AG08395 (cell line): ENCODE measurements around the gene FAXDC2.

ENCODE experiments used
- DNase-seq: peaks from one replicate; pipeline ENCODE4 v3.0.0; 2012; ENCODE audit warnings: mixed read lengths, low spot score

FAXDC2 gene

GRCh38 chr5:154850255-154851062 is at the start of gene FAXDC2:
Gene FAXDC2 (minus strand): TSS chr5:154850603. CDS start chr5:154838178, 12,425 bp downstream.
- peak; percentile 87 for DNase-seq

- peak; percentile 15 for DNase-seq
Observed at GRCh38 chr5:154900066-154900465, 49.7 kb upstream of the FAXDC2 start.

- peak; percentile 9 for DNase-seq
Observed at GRCh38 chr5:154899151-154899816, 48.9 kb upstream of the FAXDC2 start.

GRCh38 chr5:154898210-154898609 is 47.8 kb upstream of the FAXDC2 start:
- DNase-seq, result no peak

- DNase-seq, result no peak
Observed at GRCh38 chr5:154896562-154897165, 46.3 kb upstream of the FAXDC2 start.

- DNase-seq, result no peak
Observed at GRCh38 chr5:154895606-154896561, 45.5 kb upstream of the FAXDC2 start.

- no peak for DNase-seq
Observed at GRCh38 chr5:154893381-154893780, 43.0 kb upstream of the FAXDC2 start.

GRCh38 chr5:154892369-154892771 is 42.0 kb upstream of the FAXDC2 start:
- DNase-seq, result no peak

- no peak for DNase-seq
Observed at GRCh38 chr5:154885439-154885838, 35.0 kb upstream of the FAXDC2 start.

- DNase-seq, result no peak
Observed at GRCh38 chr5:154884424-154884823, 34.0 kb upstream of the FAXDC2 start.

GRCh38 chr5:154881986-154882385 is 31.6 kb upstream of the FAXDC2 start:
- no peak for DNase-seq

- DNase-seq, result no peak
Observed at GRCh38 chr5:154878642-154879335, 28.4 kb upstream of the FAXDC2 start.

- DNase-seq, result no peak
Observed at GRCh38 chr5:154873791-154874331, 23.5 kb upstream of the FAXDC2 start.

- DNase-seq, result no peak
Observed at GRCh38 chr5:154871734-154872133, 21.3 kb upstream of the FAXDC2 start.

- no peak for DNase-seq
Observed at GRCh38 chr5:154868702-154869101, 18.3 kb upstream of the FAXDC2 start.

GRCh38 chr5:154866841-154867240 is 16.4 kb upstream of the FAXDC2 start:
- DNase-seq, result no peak

GRCh38 chr5:154865466-154866184 is 15.2 kb upstream of the FAXDC2 start:
- no peak for DNase-seq

GRCh38 chr5:154863291-154864080 is 13.1 kb upstream of the FAXDC2 start:
- DNase-seq, result no peak

GRCh38 chr5:154862766-154863165 is 12.4 kb upstream of the FAXDC2 start:
- no peak for DNase-seq
